HCT116 (cell line): Measurements from ENCODE around the gene SIRPB2. TPM values are rescaled to one million over a fixed set of nuclear protein-coding genes. Genes with fewer than 3 reads are reported as not detected.

ENCODE experiments used
- ATAC-seq: fragments of 200-7000 bp; cut with Tn5 transposase; 2 replicates; pipeline ENCODE4 v1.9.1; 2020; ENCODE audit warnings: mild to moderate bottlenecking, moderate library complexity
- BruUV-seq: library from RNA; stranded (reverse); fragments of 400-500 nt; replicated peaks from 2 replicates; lab custom pipeline; 2021; lab: Mats Ljungman, UMichigan
- CTCF ChIA-PET: fragments of 300-600 bp; sonication (Branson Sonifier 250); formaldehyde crosslinking; loops from one replicate; lab custom pipeline; 2021; ENCODE audit warnings: antibody characterized with exemption; lab: Charles Lee
- POLR2A ChIA-PET: fragments of 300-600, 350-600 bp; sonication (Branson Sonifier 250); formaldehyde crosslinking; loops from one replicate; lab custom pipeline; 2021; ENCODE audit warnings: antibody characterized with exemption; lab: Charles Lee
- RAD21 ChIA-PET, 2 experiments: fragments of 300-600 bp; sonication (Branson Sonifier 250); formaldehyde crosslinking; loops; one replicate each; lab custom pipeline; 2023; ENCODE audit warnings: low total read pairs in 2 of 2; ENCODE audit not compliant: uncharacterized antibody in 2 of 2, unreplicated experiment in 2 of 2, low non-redundant PET in 1 of 2; lab: Charles Lee
- DNase-seq: peaks from one replicate; pipeline ENCODE4 v3.0.0-alpha.2; 2010; ENCODE audit warnings: low read depth, low spot score
- H2AFZ ChIP-seq: fragments of 200-600 bp; shearing (Covaris generic), sonication (generic); 2 replicates; pipeline ENCODE4 v1.6.1; 2017; ENCODE audit warnings: low read depth, mixed run types, mixed read lengths, antibody characterized with exemption, low read length; ENCODE audit not compliant: poor library complexity, severe bottlenecking
- H3K27ac ChIP-seq: 2 replicates; pipeline ENCODE4 v1.5.1; 2012; ENCODE audit warnings: low read depth, low read length
- H3K27me3 ChIP-seq: fragments of 200-600 bp; sonication (generic); 2 replicates; pipeline ENCODE4 v1.6.1; 2016; ENCODE audit warnings: mixed run types, low read length, mixed read lengths; ENCODE audit not compliant: insufficient read depth
- H3K36me3 ChIP-seq, 2 experiments: fragments of 200-500 bp in 1 of 2; fragments of 200-600 bp in 1 of 2; sonication (Bioruptor generic) in 1 of 2; sonication (generic) in 1 of 2; 2 replicates each; pipeline versions ENCODE4 v1.5.1 to v1.6.1; 2014 to 2016; ENCODE audit warnings: low read length in 2 of 2, inconsistent platforms in 1 of 2, mixed read lengths in 1 of 2, mixed run types in 1 of 2; ENCODE audit not compliant: insufficient read depth in 2 of 2, control insufficient read depth in 1 of 2
- H3K4me1 ChIP-seq, 2 experiments: fragments of 200-600 bp in 1 of 2; sonication (generic) in 1 of 2; 2 replicates each; pipeline versions ENCODE4 v1.5.1 to v1.6.1; 2012 to 2017; ENCODE audit warnings: low read length in 2 of 2, inconsistent platforms in 1 of 2, mild to moderate bottlenecking in 1 of 2, mixed read lengths in 1 of 2, mixed run types in 1 of 2, moderate library complexity in 1 of 2; ENCODE audit not compliant: insufficient read depth in 2 of 2, control insufficient read depth in 1 of 2
- H3K4me2 ChIP-seq: fragments of 200-600 bp; sonication (generic); 2 replicates; pipeline ENCODE4 v1.6.1; 2017; ENCODE audit warnings: mixed run types, low read length, mixed read lengths
- H3K4me3 ChIP-seq, 2 experiments: fragments of 200-600 bp in 1 of 2; sonication (generic) in 1 of 2; replicated peaks in 1 of 2; 2 replicates each; pipeline ENCODE4 v1.5.1; 2011 to 2016; ENCODE audit warnings: low read length in 2 of 2, control low read depth in 1 of 2, low read depth in 1 of 2, mild to moderate bottlenecking in 1 of 2, mixed read lengths in 1 of 2, mixed run types in 1 of 2
- H3K79me2 ChIP-seq: fragments of 200-600 bp; sonication (generic); 2 replicates; pipeline ENCODE4 v1.6.1; 2017; ENCODE audit warnings: mild to moderate bottlenecking, mixed run types, low read length, moderate library complexity, mixed read lengths; ENCODE audit not compliant: insufficient read depth
- H3K9ac ChIP-seq: fragments of 200-600 bp; sonication (generic); 2 replicates; pipeline ENCODE4 v1.6.1; 2016; ENCODE audit warnings: low read length, mixed read lengths
- H3K9me2 ChIP-seq: fragments of 200-600 bp; sonication (generic), shearing (Covaris generic); 2 replicates; pipeline ENCODE4 v1.6.1; 2017; ENCODE audit warnings: mixed run types, mild to moderate bottlenecking, moderate library complexity; ENCODE audit not compliant: insufficient read depth
- H3K9me3 ChIP-seq, 2 experiments: fragments of 200-500 bp in 1 of 2; fragments of 200-600 bp in 1 of 2; sonication (Bioruptor generic) in 1 of 2; sonication (generic) in 1 of 2; 2 replicates each; pipeline ENCODE4 v1.6.1; 2014 to 2017; ENCODE audit warnings: low read length in 2 of 2, mixed read lengths in 2 of 2, inconsistent platforms in 1 of 2, low read depth in 1 of 2, mild to moderate bottlenecking in 1 of 2, mixed run types in 1 of 2, moderate library complexity in 1 of 2; ENCODE audit not compliant: control insufficient read depth in 1 of 2, insufficient read depth in 1 of 2
- H4K20me1 ChIP-seq: fragments of 200-600 bp; sonication (generic), shearing (Covaris generic); 2 replicates; pipeline ENCODE4 v1.6.1; 2017; ENCODE audit warnings: mixed run types, mild to moderate bottlenecking, moderate library complexity; ENCODE audit not compliant: insufficient read depth
- ATF3 ChIP-seq: IDR thresholded peaks from 2 replicates; pipeline ENCODE4 v1.6.1; 2012
- CEBPB ChIP-seq: IDR thresholded peaks from 2 replicates; pipeline ENCODE4 v1.6.1; 2012; ENCODE audit warnings: low read depth
- EGR1 ChIP-seq: IDR thresholded peaks from 2 replicates; pipeline ENCODE4 v1.6.1; 2012; ENCODE audit warnings: low read depth
- EZH2phosphoT487 ChIP-seq: fragments of 200-600 bp; IDR thresholded peaks from 2 replicates; pipeline ENCODE4 v1.6.1; 2018; ENCODE audit warnings: antibody characterized with exemption, borderline replicate concordance
- JUND ChIP-seq: IDR thresholded peaks from 2 replicates; pipeline ENCODE4 v1.6.1; 2012
- SP1 ChIP-seq: IDR thresholded peaks from 2 replicates; pipeline ENCODE4 v1.6.1; 2012; ENCODE audit warnings: low read depth
- ZBTB33 ChIP-seq: IDR thresholded peaks from 2 replicates; pipeline ENCODE4 v1.6.1; 2011; ENCODE audit warnings: mild to moderate bottlenecking, low read length, moderate library complexity; ENCODE audit not compliant: insufficient replicate concordance; ENCODE audit errors: extremely low read depth
- ZFX ChIP-seq: fragments of 450-650 bp; IDR thresholded peaks from 2 replicates; pipeline ENCODE4 v1.6.1; 2017
- intact Hi-C: fragments of 100-400 bp; cut with micrococcal nuclease; formaldehyde crosslinking; loops from 2 replicates; pipeline ENCODE4 v1.10.0; 2022
- total RNA-seq: library from RNA; stranded (reverse); gene quantifications from one replicate; pipeline ENCODE4 v1.2.1, GENCODE V29; 2021; ENCODE audit not compliant: unreplicated experiment
- TF ChIP-seq, protein P1 (sequence below): IDR thresholded peaks from 2 replicates; pipeline ENCODE4 v1.6.1; 2012

The SIRPB2 gene
- total RNA-seq, 1 experiment from 2014 or later, result not detected

- POLR2A ChIA-PET, result no interaction called here
- Histone ChIP-seq H3K27ac (no peak overlapping the region), H3K4me2 (peak overlapping the region; percentile 59), H3K79me2 (peaks cover 38% of the 10 kb centered on the region), H3K9ac (no peak overlapping the region), H3K27me3 (no peaks in the 10 kb centered on the region), H3K4me3 (peak overlapping the region; percentile 24 to 46), H3K36me3 (peaks cover 17 to 18% of the 10 kb centered on the region in 2 experiments; a peak in 3 of 4 replicates), H2AFZ (peak overlapping the region; percentile 84), H3K4me1 (peaks cover 12 to 36% of the 10 kb centered on the region in 2 experiments), H4K20me1 (peaks cover 6% of the 10 kb centered on the region; the same call in 1 of the 2 replicates), H3K9me3 (no peaks in the 10 kb centered on the region), H3K9me2 (no peaks in the 10 kb centered on the region)
- TF ChIP-seq, protein P1, sequence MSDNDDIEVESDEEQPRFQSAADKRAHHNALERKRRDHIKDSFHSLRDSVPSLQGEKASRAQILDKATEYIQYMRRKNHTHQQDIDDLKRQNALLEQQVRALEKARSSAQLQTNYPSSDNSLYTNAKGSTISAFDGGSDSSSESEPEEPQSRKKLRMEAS, result no peak
- TF ChIP-seq CEBPB (no peak), ZBTB33 (no peak), EGR1 (no peak), ATF3 (no peak), EZH2phosphoT487 (no peak), SP1 (no peak), JUND (no peak), ZFX (no peak)
- CTCF ChIA-PET, result interaction anchor here (1.0 to 2.3 kb wide), 6 partner anchors 8 to 44 kb away, joined by 3 to 18 read pairs (median 5); no protein-coding TSS in a partner anchor
- DNase-seq (no peak), ATAC-seq (no peak)
- RAD21 ChIA-PET, result interaction anchor here in 1 of 2 experiments (1.6 kb wide), 1 partner anchor 36 kb away, joined by 3 read pairs; no protein-coding TSS in a partner anchor
- no TSS peak for BruUV-seq
- intact Hi-C loops, result loop anchor here (2.0 to 10.0 kb wide), 3 partner anchors 140 to 349 kb away; partner anchors contain the start of genes PSMF1 and SDCBP2
These were observed 23.7 kb downstream of the SIRPB2 start for GRCh38 chr20:1467355-1468116.
